Stimulated activated CD4-positive, alpha-beta T cell treated with anti-CD3 and anti-CD28 coated beads, Interleukin-1b, Interleukin-23, amount 100 ng/mL, for 4 hours (primary cell): ENCODE results near the gene LIPJ.

ENCODE experiments used
- DNase-seq, 2 donors: peaks; one replicate each; pipeline ENCODE4 v3.0.0-alpha.2; 2020; ENCODE audit warnings: low read depth in 2 of 2

LIPJ gene

GRCh38 chr10:88586462-88586861 lies at the start of gene LIPJ:
Gene LIPJ (plus strand): TSS chr10:88586762. CDS start chr10:88590688, 3,926 bp downstream.
- no peak for DNase-seq

GRCh38 chr10:88537322-88537721 lies 49.2 kb upstream of the LIPJ start:
- no peak for DNase-seq

GRCh38 chr10:88538048-88538447 lies 48.5 kb upstream of the LIPJ start:
- no peak for DNase-seq

GRCh38 chr10:88540351-88540750 lies 46.2 kb upstream of the LIPJ start:
- DNase-seq = no peak

GRCh38 chr10:88541116-88541626 lies 45.4 kb upstream of the LIPJ start:
- no peak for DNase-seq

GRCh38 chr10:88542522-88542921 lies 44.0 kb upstream of the LIPJ start:
- no peak for DNase-seq

- no peak for DNase-seq
Measured at GRCh38 chr10:88544140-88544870, 42.3 kb upstream of the LIPJ start.

- DNase-seq = no peak
Measured at GRCh38 chr10:88545359-88545758, 41.2 kb upstream of the LIPJ start.

GRCh38 chr10:88546497-88546896 lies 40.1 kb upstream of the LIPJ start:
- no peak for DNase-seq

- DNase-seq = no peak
Measured at GRCh38 chr10:88551246-88551645, 35.3 kb upstream of the LIPJ start.

- peak in 1 of 2 donors; percentile 3 for DNase-seq
Measured at GRCh38 chr10:88553116-88553752, 33.3 kb upstream of the LIPJ start.

- DNase-seq = no peak
Measured at GRCh38 chr10:88555190-88555908, 31.2 kb upstream of the LIPJ start.

- DNase-seq = no peak
Measured at GRCh38 chr10:88557256-88557655, 29.3 kb upstream of the LIPJ start.

GRCh38 chr10:88557658-88558057 lies 28.9 kb upstream of the LIPJ start:
- DNase-seq = no peak

GRCh38 chr10:88562152-88562551 lies 24.4 kb upstream of the LIPJ start:
- DNase-seq = no peak

- no peak for DNase-seq
Measured at GRCh38 chr10:88565072-88565471, 21.5 kb upstream of the LIPJ start.

GRCh38 chr10:88582411-88582805 lies 4.2 kb upstream of the LIPJ start:
- DNase-seq = no peak

- DNase-seq = peak; percentile 45 to 64
Measured at GRCh38 chr10:88582806-88583583, 3.6 kb upstream of the LIPJ start, which contains the start of gene RNLS. Gene RNLS (minus strand): TSS chr10:88583318.

- no peak for DNase-seq
Measured at GRCh38 chr10:88583584-88583957, 3.0 kb upstream of the LIPJ start.

GRCh38 chr10:88592381-88592780 lies 5.8 kb downstream of the LIPJ start:
- no peak for DNase-seq

GRCh38 chr10:88592906-88593305 lies 6.3 kb downstream of the LIPJ start:
- no peak for DNase-seq

GRCh38 chr10:88594482-88594881 lies 7.9 kb downstream of the LIPJ start:
- DNase-seq = no peak
